HT1080 (cell line): Measurements from ENCODE around the gene RHBG. TPM values are rescaled to one million over a fixed set of nuclear protein-coding genes. Genes with fewer than 3 reads are reported as not detected.

ENCODE experiments used
- DNase-seq: peaks from one replicate; pipeline ENCODE4 v3.0.0-alpha.2; 2015; ENCODE audit warnings: low read depth
- total RNA-seq: library from RNA; depleted of rRNA; stranded (reverse); fragments of >200 nt; shearing (Covaris generic); gene quantifications from 2 replicates; pipeline ENCODE4 v1.2.3, GENCODE V29; 2014

The RHBG gene
- total RNA-seq, 1 experiment from 2014 or later = not detected

DNA sequence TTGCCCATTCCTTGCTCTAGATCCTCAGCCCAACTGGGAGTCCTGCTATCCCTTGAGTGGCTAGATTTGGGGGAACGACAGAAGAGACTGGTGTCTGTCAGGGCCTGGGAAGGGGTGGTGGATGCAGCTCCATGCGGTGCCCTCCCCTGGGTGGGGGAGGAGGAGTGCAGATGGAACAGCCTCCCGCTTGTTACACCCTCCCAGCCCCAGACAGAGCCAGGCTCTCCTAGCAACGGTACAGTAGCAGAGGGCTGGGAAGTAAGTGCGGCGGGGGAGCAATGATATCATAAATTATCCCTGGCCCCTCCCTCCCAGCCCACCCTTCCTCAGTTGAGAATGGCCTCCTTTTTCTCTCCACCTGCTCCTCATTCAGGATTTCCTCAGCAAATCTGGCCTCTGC, 37.2 kb downstream of the RHBG start:
- DNase-seq = no peak

DNA sequence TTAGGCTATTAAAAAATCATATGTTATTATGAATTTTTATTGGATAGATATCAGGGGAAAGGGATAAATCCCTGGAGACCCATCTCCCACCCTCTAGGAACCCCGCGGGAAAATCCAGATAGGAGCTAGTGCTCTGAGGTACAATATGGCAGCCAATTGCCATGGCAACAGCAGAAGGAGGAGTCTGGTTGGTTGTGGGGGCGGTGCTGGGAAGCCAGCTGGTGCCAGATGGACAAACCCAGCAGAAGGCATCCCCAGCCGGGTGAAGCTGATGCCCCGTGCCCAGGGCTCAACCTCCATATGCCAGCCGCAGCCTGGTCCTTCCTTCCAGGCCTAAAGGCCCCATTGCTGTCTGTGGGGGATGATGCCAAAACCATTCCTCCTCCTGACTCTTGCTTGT, 38.3 kb downstream of the RHBG start:
- no peak for DNase-seq

DNA sequence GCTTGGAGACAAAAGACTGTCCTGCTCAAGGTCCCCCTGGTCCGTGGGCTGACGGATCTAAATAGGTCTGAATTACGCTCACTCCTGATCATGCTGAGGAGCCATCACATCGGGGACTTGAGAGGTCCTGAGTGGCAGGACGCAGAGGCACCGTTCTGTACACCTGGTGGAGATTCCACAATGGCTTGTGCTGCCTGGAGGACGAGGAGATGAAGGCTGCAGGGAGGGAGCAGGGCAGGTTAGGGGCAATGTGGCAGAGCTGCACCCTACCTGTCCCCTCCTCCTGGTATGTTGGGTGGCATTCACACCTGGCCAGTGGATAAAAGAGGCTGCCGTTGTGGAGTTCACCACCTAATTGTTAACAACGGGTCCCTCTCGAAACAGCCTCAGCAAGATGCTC, 38.7 kb downstream of the RHBG start:
- DNase-seq = no peak

DNA sequence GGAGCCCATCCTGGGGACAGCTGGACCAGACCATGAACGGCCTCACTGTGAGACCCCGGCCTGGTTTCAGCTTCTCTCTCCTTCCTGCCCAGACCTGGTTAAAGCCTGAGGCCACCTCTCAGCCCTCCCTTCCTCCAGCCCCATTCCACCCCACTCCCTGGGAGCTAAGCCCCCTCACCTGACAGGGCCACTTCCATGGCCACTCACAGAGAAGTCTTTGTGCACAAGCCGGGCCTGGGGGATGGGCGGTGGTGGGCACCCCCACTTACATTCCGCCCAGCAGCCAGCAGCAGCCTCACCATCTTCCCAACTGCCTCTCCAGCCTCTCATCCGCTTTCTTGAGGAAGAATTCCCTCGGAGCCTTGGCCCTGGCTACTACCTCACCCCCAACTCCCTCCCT, 40.4 kb downstream of the RHBG start:
- no peak for DNase-seq

DNA sequence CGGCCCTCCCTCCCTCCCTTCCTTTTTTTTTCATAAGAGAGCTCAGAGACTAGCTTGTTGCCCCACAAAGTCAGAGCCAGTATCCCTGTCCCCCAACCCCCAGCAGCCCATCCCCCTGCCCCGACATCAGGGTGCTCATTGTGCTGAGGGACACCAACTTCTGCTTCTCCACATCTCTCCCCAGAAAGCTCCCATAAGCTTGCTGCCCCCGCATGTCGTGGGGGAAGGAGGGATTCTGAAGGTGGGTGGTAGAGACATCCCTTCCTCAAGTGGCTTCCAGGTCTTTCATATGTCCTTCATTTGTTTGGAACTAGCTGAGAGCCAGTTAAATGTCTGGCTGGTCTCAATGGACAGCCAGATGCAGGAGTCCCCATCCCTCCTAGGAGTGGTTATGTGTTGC, 41.2 kb downstream of the RHBG start:
- no peak for DNase-seq

DNA sequence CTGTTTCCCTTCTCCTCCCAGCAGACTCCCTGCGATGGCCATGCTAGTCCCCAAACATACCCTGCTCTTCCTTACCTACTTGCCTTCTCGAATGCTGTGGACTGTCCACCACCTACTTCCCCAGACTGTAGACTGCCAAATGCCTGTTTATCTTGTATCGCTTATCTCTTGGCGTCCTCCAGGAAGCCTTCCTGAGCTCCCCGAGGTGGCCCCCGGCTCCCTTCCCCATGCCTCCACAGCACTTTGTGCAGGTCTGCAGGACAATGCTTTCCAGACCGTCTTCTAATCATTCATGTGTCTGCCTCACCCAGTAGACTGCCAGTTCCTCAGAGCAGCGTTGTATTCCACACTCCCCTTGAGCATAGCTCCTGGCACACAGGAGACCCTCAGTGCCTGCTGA, 41.7 kb downstream of the RHBG start:
- no peak for DNase-seq

DNA sequence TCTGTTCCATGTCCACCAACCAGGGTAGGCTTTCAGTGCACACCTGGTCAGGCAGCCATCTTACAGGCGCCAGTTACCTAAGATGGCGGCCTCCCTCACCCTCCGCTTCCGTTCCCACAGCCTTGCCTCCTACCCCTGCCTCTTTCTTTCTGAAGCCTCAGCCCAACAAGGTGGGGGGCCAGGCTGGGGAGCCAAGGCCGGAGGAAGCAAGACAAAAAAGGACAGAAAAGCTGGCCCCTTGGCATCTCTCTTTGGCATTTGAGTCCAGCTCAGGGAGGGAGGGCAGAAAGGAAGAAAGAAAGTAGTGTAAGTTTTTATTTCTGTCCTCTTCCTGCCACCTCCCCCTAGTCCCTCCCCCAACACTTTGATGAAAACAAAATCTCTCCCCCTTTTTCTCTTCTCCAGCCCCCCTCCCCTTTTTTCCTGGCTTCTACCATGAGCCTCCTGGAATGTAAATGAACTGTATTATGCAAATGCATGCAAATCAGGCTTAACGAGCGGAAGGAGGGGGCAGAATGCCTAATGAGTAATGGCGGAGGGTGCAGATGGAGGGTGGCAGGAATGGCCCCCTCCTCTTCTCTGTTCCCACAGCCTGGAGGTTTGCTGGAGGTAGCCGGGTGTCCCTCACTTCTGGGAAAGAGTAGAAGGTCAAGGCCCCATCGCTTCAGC, 43.8 kb downstream of the RHBG start:
- DNase-seq = no peak

DNA sequence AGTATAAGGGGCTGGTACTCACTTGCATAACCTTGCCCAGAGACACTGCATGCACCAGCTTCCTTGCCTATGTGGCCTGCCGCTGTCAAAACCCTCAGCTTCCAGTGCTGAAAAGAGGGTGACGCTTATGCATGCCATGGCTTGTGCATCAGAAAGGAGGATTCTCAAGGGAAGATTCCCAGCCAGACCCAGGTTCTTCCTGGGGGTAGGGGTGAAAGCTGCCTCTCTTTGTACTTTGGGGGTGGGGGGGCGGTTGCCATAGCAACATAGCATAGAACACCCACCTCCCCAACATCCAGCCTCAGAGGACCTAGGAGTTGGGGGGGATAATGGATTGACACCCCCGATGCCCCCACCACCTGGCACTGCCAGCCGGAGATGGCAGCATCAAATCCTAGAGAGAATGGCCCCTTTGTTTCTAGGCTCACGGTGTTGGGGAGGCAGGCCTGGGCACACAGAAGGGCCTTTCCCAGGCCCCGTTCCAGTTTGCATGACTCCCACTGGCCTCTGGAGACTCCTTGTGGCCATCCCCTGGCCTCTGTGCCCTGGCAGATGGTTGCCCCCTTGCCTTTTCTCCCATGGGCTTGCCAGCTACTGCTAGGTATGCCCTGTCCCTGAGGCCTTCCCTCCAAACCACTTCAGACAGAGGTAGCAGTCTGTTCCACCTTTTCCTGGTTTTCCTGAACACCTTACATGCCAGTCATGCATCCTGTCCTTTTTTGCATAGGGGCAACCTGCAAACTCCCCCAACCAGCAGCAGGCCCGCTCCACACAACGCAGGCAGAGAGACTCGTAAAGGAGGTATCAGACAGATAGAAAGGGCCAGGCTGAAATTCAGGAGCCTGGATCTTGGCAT, 44.6 kb downstream of the RHBG start:
- no peak for DNase-seq

DNA sequence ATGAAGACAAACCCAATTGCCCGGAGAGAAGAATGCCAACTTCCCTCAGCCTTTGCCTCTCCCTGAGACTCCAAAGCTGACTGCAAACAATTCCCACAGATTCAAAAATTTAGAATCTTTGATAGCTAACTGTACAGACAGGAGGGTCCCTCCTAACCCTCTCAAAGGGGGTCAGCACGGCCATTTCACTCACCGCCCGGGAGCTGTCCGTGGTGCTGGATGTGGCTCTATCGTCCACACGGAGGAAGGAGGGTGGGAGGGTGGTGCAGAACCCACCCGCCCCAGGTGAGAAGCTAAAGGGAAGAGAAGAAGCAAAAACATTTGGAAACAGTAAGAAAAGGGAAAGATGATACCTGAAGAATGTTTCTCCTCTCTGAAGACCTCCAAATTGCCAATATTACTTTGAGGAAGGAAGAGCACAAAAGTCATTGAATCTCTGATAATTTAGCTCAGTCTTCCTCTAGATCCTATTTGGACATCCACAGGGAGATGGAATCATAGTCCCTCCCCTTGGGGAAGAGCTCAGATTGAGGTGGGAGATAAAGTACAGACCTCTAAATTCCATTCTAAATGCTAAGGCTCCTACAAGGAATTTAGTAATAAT, 45.6 kb downstream of the RHBG start:
- no peak for DNase-seq

DNA sequence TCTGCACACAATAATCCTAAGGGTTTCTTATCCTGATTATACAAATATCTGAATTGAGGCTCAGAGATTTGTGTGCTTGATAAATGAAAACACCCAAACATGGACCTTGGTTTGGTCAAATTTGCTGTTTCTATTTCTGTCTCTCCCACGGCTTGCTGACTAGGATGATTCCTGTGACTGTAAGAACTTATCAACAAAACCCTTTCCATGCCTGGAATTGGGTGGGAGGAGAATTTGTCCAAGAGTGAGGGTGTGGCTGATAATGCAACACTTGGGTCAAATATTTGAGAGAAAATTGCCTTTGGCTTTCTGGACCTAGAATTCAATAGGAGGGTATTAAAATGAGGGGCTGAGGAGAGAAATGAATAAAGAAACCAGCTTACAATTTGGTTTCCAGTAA, 48.0 kb downstream of the RHBG start:
- DNase-seq = no peak

DNA sequence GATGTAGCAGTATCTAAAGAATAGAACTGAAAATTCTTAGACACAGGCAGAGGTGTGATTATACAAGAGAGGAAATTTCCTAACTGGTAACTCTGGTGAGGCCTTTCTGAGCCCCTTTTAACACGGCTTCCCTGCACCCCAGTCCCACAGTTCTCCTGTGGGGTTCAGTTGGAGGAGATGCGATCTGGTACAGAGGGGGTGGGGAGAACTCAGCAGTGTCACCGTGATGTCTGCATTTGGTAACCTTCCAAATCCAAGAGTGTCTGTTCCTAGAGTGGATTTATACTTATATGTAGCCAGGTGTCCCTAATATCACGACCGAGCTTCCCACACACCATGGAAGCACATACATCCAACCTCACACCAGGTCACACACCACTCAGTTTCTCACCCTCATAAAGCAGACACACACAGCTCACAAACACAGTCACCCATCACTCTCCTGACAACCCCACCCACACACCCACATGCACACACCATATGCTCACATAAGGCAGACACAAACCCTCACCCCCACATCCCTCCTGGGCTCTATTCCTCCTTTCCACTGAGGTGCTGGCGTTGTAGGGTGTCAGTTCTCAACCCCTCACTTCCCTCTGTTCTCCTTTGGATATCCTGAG, 48.5 kb downstream of the RHBG start:
- no peak for DNase-seq

DNA sequence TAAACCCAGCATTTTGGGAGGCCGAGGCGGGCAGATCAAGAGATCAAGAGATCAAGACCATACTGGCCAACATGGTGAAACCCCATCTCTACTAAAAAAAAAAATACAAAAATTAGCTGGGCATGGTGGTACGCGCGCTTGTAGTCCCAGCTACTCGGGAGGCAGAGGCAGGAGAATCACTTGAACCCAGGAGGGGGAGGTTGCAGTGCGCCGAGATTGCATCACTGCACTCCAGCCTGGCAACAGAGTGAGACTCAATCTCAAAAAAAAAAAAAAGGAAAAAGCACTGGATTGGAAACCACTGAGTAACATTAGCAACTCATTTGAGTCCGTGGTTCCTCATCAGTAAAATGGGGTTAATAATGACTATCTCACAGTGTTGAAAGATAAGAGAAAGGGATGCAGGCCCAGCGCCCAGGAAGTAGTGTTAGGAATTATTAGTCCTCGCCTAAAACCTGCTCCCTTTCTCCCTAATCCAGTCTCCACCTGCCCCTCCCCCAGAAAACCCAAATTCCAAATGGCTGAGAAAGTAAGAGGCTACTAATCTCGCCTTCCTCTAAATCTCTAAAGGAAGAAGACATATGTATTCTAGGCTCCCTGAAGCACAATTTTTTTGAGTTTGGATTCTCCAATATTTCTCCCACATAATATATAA, 49.5 kb downstream of the RHBG start:
- DNase-seq = no peak

DNA sequence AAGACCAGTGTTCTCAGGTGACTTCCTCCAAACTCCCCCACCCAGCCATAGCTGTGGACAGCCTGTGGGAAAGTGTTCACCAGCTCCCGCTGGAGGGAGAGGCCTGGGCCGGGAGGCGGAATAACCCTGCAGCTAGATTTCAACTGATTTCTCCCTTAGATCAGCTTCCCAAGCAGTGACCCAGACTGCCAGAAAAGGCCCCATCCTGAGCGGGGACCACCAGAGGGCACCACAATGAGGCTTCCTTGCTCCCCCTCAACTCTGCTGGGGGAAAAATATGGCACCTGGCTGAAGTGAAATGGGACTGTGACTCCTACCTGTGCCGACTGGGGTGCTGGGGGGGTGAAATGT, 50.8 kb downstream of the RHBG start:
- DNase-seq = no peak

DNA sequence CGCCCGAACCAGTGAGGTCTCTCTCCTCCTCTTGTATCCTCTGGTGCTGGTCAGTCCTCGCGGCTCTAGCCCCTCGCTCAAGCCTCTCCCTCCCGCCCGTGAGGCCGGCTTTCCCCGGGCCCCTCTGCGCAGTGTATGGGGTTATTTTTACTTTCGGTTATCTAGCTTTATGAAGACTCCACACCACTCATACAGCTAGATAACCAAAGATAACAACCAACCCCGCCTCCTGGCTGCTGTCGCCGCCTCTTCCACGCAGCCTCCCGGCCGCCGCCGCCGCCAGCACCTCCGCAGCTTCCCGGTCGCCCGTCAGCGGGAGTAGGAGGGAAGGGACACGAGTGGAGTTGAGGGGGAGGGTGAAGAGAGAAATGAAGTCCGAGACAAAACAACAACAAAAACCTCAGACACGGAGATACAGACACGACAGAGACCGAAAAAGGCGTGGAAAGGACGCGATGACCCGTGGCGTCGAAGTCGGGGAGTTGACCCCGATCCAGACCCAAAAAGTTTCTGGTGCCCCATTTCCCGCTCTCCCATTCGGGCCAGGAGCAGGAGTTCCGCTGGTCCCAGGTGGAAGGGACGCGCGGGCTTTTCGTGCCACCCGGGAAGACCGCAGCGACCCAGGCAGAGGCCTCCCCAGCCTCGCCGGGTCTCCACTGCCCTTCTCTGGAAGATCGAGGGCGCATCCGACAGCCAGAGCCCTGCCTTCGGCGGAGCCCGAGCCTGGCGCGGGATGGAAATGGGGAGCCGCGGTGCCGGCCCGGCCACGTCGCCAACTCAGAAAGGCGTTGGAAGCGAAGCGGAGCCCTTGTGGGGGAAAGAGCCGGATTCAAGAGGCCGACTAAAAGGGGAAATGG, 51.4 kb downstream of the RHBG start:
- DNase-seq = no peak

DNA sequence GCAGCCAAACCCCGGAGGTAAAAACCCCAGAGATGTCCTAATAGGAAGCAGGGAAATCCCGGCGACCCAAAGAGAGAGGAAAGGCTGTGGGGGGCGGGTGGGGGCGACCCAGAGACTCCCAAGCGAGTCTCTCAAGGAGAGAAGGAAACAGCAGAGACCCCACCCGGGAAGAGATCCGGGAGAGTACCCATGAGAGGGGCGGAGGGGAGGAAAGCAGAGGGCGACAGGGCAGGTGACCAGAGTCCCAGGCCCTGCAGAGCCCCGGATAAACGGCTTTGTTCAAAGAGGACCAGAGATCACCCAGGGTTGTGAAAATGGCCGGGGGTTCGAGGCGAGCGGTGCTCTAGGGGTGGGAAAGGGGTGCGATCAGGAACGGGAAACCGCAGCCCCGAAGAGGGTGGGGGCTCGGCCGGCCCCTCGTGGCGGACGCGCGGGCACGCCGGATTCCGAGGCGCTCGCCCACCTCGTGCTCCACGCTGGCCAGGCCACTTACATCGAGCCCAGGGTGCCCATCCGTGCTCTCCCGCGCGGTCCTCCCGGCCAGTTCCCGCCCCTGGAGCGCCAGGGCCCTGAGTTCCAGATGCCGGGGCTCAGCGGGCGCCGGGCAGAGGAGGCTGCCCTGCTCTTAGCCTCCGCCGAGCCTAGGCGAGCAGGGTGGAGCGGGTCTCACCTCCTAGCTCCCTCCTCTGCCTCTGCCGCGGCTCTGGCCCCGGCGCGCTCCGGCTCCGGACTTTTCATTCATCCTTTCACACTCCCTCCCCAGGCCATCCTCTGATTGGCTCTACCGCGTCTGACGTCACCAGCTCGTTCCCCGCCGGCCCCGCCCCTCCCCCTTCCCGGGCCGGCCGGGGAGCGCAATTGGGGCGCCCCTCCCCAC, 52.3 kb downstream of the RHBG start:
- DNase-seq = peak; percentile 26

DNA sequence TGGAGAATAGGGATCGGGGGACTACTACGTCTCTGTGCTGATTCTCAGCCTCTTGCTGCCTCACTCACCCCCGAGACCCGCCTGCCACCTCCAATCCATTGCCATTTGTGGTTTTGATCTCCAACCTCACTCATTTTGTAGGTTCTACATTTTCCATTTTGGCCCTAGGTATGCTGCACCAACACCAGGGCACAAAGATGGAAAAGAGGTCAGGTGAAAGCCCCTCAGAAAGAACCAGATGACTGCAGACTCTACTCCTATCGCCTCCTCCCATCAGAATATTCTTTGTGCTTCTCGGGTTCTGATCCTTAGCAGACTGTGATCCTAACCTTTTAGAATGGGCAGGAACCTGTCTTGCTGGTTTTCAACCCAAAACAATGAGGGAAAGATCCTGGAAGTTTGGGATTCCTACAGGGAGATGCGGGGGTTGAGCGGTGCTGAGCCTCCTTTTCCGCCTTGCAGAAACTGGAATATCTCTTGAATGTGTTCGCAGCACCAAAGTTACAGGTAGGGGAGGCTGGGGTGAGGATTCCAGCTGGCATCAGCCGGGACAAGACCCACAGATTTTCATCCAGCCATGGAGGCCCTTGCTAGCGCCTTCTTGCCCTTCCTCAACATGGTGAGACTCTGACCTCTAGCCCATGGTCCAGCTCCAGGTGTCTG, 53.1 kb downstream of the RHBG start:
- no peak for DNase-seq

DNA sequence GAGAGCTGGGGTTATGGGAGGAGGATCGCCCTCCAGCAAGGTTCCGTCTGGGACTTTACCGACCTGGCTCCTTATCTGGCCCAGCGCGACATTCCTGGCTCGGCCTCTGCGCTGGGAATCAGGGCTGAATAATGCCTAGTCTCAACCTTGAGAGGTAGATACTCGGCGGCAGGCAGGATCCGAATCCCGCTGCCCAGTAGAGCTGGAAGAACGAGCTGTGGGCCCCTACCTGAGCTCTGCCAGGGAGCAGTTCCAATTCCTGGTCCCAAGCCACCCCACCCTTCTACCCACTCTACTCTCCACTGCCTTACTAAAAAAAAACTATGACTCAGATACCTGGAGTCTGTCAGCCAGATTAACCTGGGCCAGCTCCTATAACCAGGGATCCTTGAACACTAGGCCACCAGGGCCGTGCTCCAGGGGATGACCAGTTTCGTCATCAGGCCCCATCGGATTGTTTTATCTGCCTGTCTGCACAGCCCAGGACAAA, 53.6 kb downstream of the RHBG start:
- no peak for DNase-seq

DNA sequence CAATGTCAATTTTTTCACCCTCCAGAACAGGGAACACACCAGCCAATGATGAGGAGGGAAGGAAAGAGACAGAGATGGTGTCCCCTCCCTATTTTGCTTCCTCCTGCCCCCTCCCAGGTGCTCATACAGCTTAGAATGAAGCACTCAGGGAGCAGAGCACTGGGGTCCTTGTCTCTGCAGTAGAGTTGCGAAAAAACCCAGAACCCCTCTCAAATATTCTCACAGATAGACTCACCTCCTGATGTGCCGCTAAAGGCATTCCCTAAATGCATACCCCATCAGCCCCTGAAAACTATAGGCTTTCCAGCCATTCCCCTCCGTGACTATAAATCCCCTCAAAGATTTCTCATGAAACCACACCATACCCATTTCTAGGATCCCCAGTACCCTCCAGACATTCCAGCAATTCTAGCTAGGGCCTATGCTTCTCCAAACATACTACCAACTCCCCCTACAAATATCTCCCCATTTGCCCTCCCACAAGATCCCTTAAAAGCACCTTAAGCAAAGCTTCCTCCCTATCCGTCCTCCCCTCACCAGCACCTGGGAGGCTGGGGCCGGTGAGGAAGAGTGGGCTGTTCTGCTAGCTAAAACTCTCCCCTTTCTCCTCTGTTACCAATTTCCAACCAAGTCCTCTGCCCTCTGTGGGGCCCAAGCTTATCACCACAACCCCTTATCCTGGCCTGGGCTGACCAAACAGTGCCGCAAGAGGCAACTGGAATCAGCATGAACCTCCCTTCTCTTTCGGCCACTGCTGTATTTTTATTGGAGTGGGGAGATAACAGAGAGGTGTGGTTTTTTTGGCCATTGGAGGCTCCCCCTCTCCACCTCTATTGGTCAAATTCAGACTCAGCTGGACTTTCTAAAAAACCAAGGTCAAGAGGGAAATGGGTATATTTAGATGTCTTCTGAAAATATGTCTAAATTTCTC, 54.7 kb downstream of the RHBG start:
- DNase-seq = no peak
